Right lobe of liver (tissue), 4 donors: Measurements from ENCODE around the gene HOXA4.

ENCODE experiments used
- POLR2A ChIP-seq: fragments of 450-650 bp; IDR thresholded peaks from one replicate; pipeline ENCODE4 v1.6.1; 2017; ENCODE audit warnings: antibody characterized with exemption, mild to moderate bottlenecking
- TF ChIP-seq, protein P1 (sequence below), 4 donors: fragments of 200-600 bp in 3 of 4; fragments of 450-650 bp in 1 of 4; IDR thresholded peaks; one replicate each; pipeline versions ENCODE4 v1.5.1 to v1.8.0; 2016 to 2022; ENCODE audit warnings: antibody characterized with exemption in 4 of 4, mild to moderate bottlenecking in 2 of 4
- donor health status: DM: no; HTN: no; CAD: no.
- donor health status: DM: no; HTN: no; CAD: no.
- donor health status: DM: no; HTN: yes; CAD: no.

GRCh38 chr7:27155816-27156507, 25.4 kb upstream of the HOXA4 start:
- TF ChIP-seq, protein P1, sequence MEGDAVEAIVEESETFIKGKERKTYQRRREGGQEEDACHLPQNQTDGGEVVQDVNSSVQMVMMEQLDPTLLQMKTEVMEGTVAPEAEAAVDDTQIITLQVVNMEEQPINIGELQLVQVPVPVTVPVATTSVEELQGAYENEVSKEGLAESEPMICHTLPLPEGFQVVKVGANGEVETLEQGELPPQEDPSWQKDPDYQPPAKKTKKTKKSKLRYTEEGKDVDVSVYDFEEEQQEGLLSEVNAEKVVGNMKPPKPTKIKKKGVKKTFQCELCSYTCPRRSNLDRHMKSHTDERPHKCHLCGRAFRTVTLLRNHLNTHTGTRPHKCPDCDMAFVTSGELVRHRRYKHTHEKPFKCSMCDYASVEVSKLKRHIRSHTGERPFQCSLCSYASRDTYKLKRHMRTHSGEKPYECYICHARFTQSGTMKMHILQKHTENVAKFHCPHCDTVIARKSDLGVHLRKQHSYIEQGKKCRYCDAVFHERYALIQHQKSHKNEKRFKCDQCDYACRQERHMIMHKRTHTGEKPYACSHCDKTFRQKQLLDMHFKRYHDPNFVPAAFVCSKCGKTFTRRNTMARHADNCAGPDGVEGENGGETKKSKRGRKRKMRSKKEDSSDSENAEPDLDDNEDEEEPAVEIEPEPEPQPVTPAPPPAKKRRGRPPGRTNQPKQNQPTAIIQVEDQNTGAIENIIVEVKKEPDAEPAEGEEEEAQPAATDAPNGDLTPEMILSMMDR (IDR thresholded peaks at IDR 0.05), result no peak
- TF ChIP-seq POLR2A, result no peak
